HL-60 (cell line): ENCODE results near the gene KAZN.

Experiments
- CTCF ChIP-seq: IDR thresholded peaks from one replicate; pipeline ENCODE4 v1.5.1; 2011; ENCODE audit warnings: low read length, control low read depth, inconsistent platforms; ENCODE audit not compliant: insufficient read depth
- POLR2AphosphoS5 ChIP-seq: IDR thresholded peaks from 2 replicates; pipeline ENCODE4 v1.6.1; 2012; ENCODE audit warnings: low read depth

GRCh38 chr1:15060104-15060503 lies 461.6 kb downstream of the KAZN start:
- no peak for TF ChIP-seq CTCF
- no peak for TF ChIP-seq POLR2AphosphoS5
